GM12878 (cell line): ENCODE results near the gene SPAG16. TPM values are rescaled to one million over a fixed set of nuclear protein-coding genes. Genes with fewer than 3 reads are reported as not detected.

Source experiments
- ATAC-seq: fragments of 200-7000 bp; cut with Tn5 transposase; 3 replicates; pipeline ENCODE4 v1.9.1; 2020; ENCODE audit warnings: mild to moderate bottlenecking, moderate library complexity
- BruUV-seq: library from RNA; stranded (reverse); fragments of 400-500 nt; replicated peaks from 2 replicates; lab custom pipeline; 2021; lab: Mats Ljungman, UMichigan
- CTCF ChIA-PET: fragments of 300-600 bp; sonication (Branson Sonifier 250); formaldehyde crosslinking; extraction: SDS; loops from one replicate; lab custom pipeline; 2021; ENCODE audit warnings: inconsistent platforms; lab: Yijun Ruan, JAX
- POLR2A ChIA-PET: fragments of 350-600 bp; formaldehyde crosslinking; extraction: SDS; loops from one replicate; lab custom pipeline; 2021; ENCODE audit warnings: inconsistent platforms; lab: Charles Lee
- RAD21 ChIA-PET: fragments of 300-600 bp; sonication (Branson Sonifier 250); formaldehyde crosslinking; loops from one replicate; lab custom pipeline; 2023; ENCODE audit warnings: antibody characterized with exemption; ENCODE audit not compliant: unreplicated experiment; lab: Charles Lee
- SMC1A ChIA-PET: fragments of 300-600 bp; sonication (Branson Sonifier 250); formaldehyde crosslinking; loops from one replicate; lab custom pipeline; 2023; ENCODE audit not compliant: unreplicated experiment, uncharacterized antibody; lab: Charles Lee
- DNase-seq: peaks from one replicate; pipeline ENCODE4 v3.0.0-alpha.2; 2011; ENCODE audit warnings: low read depth, low spot score
- FAIRE-seq: peaks from 3 replicates; lab custom pipeline; 2011; peaks lifted over from hg19 to GRCh38; lab: Jason Lieb, UNC
- H2AFZ ChIP-seq: 2 replicates; pipeline ENCODE4 v1.6.0; 2011; ENCODE audit warnings: low read depth, low read length, control low read depth; ENCODE audit not compliant: control insufficient read depth
- H3K27ac ChIP-seq: 2 replicates; pipeline ENCODE4 v1.5.1; 2011; ENCODE audit warnings: control low read depth; ENCODE audit not compliant: control insufficient read depth, insufficient read depth
- H3K27me3 ChIP-seq, 2 experiments: replicated peaks in 1 of 2; 2 replicates each; pipeline versions ENCODE4 v1.6.0 to v1.6.1; 2011; ENCODE audit warnings: low read length in 1 of 2; ENCODE audit not compliant: control insufficient read depth in 2 of 2, insufficient read depth in 2 of 2
- H3K36me3 ChIP-seq, 2 experiments: 2 replicates each; pipeline ENCODE4 v1.5.1; 2011; ENCODE audit warnings: low read length in 1 of 2; ENCODE audit not compliant: control insufficient read depth in 2 of 2, insufficient read depth in 2 of 2
- H3K4me1 ChIP-seq: 2 replicates; pipeline ENCODE4 v1.6.1; 2011; ENCODE audit warnings: mild to moderate bottlenecking, low read length, moderate library complexity, mixed read lengths; ENCODE audit not compliant: control insufficient read depth, insufficient read depth
- H3K4me2 ChIP-seq: 2 replicates; pipeline ENCODE4 v1.6.0; 2011; ENCODE audit warnings: control low read depth; ENCODE audit not compliant: control insufficient read depth, insufficient read depth
- H3K4me3 ChIP-seq: fragments of 200-600 bp; sonication (generic); 2 replicates; pipeline ENCODE4 v1.5.1; 2016
- H3K79me2 ChIP-seq: 2 replicates; pipeline ENCODE4 v1.6.0; 2011; ENCODE audit warnings: low read length; ENCODE audit not compliant: control insufficient read depth, insufficient read depth
- H3K9ac ChIP-seq: 2 replicates; pipeline ENCODE4 v1.8.0; 2011; ENCODE audit warnings: low read length, control low read depth, mixed read lengths; ENCODE audit not compliant: control insufficient read depth, insufficient read depth
- H3K9me3 ChIP-seq: replicated peaks from 3 replicates; pipeline ENCODE4 v1.5.1; 2011; ENCODE audit warnings: mild to moderate bottlenecking, low read length; ENCODE audit not compliant: control insufficient read depth, insufficient read depth
- H4K20me1 ChIP-seq: 2 replicates; pipeline ENCODE4 v1.6.0; 2011; ENCODE audit not compliant: control insufficient read depth, insufficient read depth
- BRCA1 ChIP-seq: IDR thresholded peaks from 2 replicates; pipeline ENCODE4 v1.6.1; 2011; ENCODE audit warnings: low read depth, low read length, improper control_type of control experiment
- CREM ChIP-seq: IDR thresholded peaks from 2 replicates; pipeline ENCODE4 v1.6.1; 2014; ENCODE audit warnings: antibody characterized with exemption, low read depth
- IKZF1 ChIP-seq: fragments of 450-650 bp; conservative IDR thresholded peaks from 2 replicates; pipeline ENCODE4 v1.6.1; 2017; ENCODE audit warnings: antibody characterized with exemption, mild to moderate bottlenecking
- POLR2AphosphoS2 ChIP-seq: IDR thresholded peaks from 2 replicates; pipeline ENCODE4 v1.6.1; 2011; ENCODE audit warnings: low read depth, mild to moderate bottlenecking, low read length, improper control_type of control experiment, moderate library complexity
- POLR2AphosphoS5 ChIP-seq: IDR thresholded peaks from 2 replicates; pipeline ENCODE4 v1.6.1; 2011; ENCODE audit warnings: mild to moderate bottlenecking, low read length, inconsistent platforms
- SIN3A ChIP-seq: IDR thresholded peaks from 2 replicates; pipeline ENCODE4 v1.6.1; 2012; ENCODE audit warnings: low read depth, low read length, improper control_type of control experiment
- SREBF1 ChIP-seq: IDR thresholded peaks from 2 replicates; pipeline ENCODE4 v1.6.1; 2012; ENCODE audit warnings: mild to moderate bottlenecking, low read length
- STAT1 ChIP-seq: fragments of 450-650 bp; conservative IDR thresholded peaks from 2 replicates; pipeline ENCODE4 v1.6.1; 2014; ENCODE audit warnings: antibody characterized with exemption, mild to moderate bottlenecking
- TCF12 ChIP-seq: IDR thresholded peaks from 2 replicates; pipeline ENCODE4 v1.6.1; 2011; ENCODE audit warnings: low read depth, mild to moderate bottlenecking, low read length
- ZNF24 ChIP-seq: fragments of 450-650 bp; IDR thresholded peaks from 2 replicates; pipeline ENCODE4 v1.6.1; 2017; ENCODE audit warnings: antibody characterized with exemption, mild to moderate bottlenecking
- WGBS: methylation state at CpG from one replicate; pipeline ENCODE4 v1.1.6; 2016; ENCODE audit warnings: low lambda C conversion rate; ENCODE audit not compliant: insufficient replicate concordance, insufficient coverage; ENCODE audit errors: missing lambda C conversion rate; 5-methylcytosine and 5-hydroxymethylcytosine counted together
- in situ Hi-C: fragments of 300-500 bp; cut with MboI; formaldehyde crosslinking; loops from 9 replicates; pipeline ENCODE4 v1.14.3; 2018; ENCODE audit warnings: mixed read lengths
- intact Hi-C: fragments of 100-400 bp; cut with micrococcal nuclease; formaldehyde crosslinking; loops from one replicate; pipeline ENCODE4 v1.14.2; 2022; ENCODE audit not compliant: unreplicated experiment
- polyA plus RNA-seq, 11 experiments: library from polyadenylated mRNA; depleted of rRNA in 4 of 11; unstranded in 6 of 11; stranded (reverse) in 5 of 11; fragments of >200 nt; fragmentation: Nextera tagmentation in 4 of 11; fragmentation: Illumina TruSeq in 1 of 11; extraction: Ambion mirVana in 4 of 11; extraction: Trizol in 1 of 11; gene quantifications; 1 replicate in 1 of 11; 2 replicates in 10 of 11; pipeline versions ENCODE4 v1.2.1 to v1.2.3, GENCODE V29; 2011 to 2016; ENCODE audit warnings: inconsistent platforms in 2 of 11, missing spikeins in 2 of 11, low read depth in 1 of 11
- total RNA-seq, 4 experiments: library from RNA; depleted of rRNA in 3 of 4; stranded (reverse); fragments of >200 nt in 3 of 4; fragmentation: Illumina TruSeq in 1 of 4; extraction: Trizol in 1 of 4; gene quantifications; 2 replicates each; pipeline versions ENCODE4 v1.2.1 to v1.2.3, GENCODE V29; 2013 to 2021
- TF ChIP-seq, protein P1 (sequence below): fragments of 450-650 bp; conservative IDR thresholded peaks from 2 replicates; pipeline ENCODE4 v1.6.1; 2017; ENCODE audit warnings: mild to moderate bottlenecking, moderate library complexity
- TF ChIP-seq, protein P2 (sequence below): fragments of 450-650 bp; IDR thresholded peaks from 2 replicates; pipeline ENCODE4 v1.6.1; 2016; ENCODE audit warnings: mild to moderate bottlenecking, moderate library complexity, borderline replicate concordance
- TF ChIP-seq, protein P3 (sequence below): IDR thresholded peaks from 2 replicates; pipeline ENCODE4 v1.6.1; 2012; ENCODE audit warnings: low read depth, low read length, improper control_type of control experiment

Gene SPAG16
- total and polyA plus RNA-seq, 10 of the 15 experiments (the other 5 are each of a cell fraction or from before 2014, with no cell fraction given): 6.0 to 25.0 (median 15.2) TPM

DNA sequence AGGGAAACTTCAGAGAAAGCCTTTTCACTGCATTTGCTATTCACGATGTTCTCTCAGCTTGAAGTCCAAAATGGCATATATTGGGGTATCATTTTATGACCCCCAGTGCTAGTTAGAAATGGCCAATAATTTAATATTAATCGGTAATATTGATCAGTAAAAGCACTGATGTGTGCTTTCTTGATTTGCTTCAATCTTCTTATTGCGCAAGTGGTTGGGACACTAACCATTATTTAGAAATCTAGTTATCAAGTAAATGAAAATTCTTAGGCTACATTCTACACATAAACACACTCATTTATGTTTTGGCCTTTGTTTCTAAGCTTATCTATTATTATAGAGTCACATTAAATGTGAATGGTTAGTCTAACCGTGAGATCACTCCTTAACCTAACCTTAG, 1076.9 kb downstream of the SPAG16 start:
- POLR2A ChIA-PET: no interaction called here
- WGBS: 68% methylated on average over 4 of the region's 4 CpGs
- H3K36me3 ChIP-seq: no peaks in the 10 kb centered on the region
- no peaks in the 10 kb centered on the region for H3K4me1 ChIP-seq
- CTCF ChIA-PET: no interaction called here
- H3K27ac ChIP-seq: no peak overlapping the region
- RAD21 ChIA-PET: no interaction called here
- in situ Hi-C loops (no loop called here), intact Hi-C loops (no loop called here)
- H4K20me1 ChIP-seq: no peaks in the 10 kb centered on the region
- no peaks in the 10 kb centered on the region for H3K9me3 ChIP-seq
- no peak overlapping the region for H3K4me3 ChIP-seq
- no peak for ATAC-seq
- SMC1A ChIA-PET: interaction anchor here (1.4 kb wide), 1 partner anchor 13 kb away, joined by 5 read pairs; no protein-coding TSS in a partner anchor
- no peak overlapping the region for H2AFZ ChIP-seq
- no peak overlapping the region for H3K4me2 ChIP-seq
- no peak for FAIRE-seq
- DNase-seq: no peak
- BruUV-seq: no TSS peak
- no peak for TF ChIP-seq SREBF1
- H3K79me2 ChIP-seq: no peaks in the 10 kb centered on the region
- no peaks in the 10 kb centered on the region for H3K27me3 ChIP-seq
- no peak overlapping the region for H3K9ac ChIP-seq

DNA sequence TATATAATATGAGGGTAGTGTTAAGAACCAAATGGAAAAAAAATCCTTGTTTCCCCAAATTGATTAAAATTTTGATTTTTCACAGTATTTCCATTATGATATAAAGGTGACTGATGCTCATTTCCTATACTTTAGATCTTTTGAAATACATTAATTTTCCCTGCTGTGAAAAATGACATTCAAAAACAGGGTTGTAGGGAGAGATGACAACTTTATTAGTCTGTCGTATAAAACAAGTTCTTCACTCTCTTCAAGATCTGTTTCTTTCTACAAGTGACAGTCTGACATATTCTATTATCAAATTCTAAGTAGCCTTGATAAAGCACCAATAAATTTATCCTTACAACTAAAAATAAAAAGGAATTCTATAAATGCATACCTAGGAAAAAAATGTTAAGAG, 1081.3 kb downstream of the SPAG16 start:
- intact Hi-C loops: no loop called here
- no peak overlapping the region for H3K4me3 ChIP-seq
- H3K36me3 ChIP-seq: no peaks in the 10 kb centered on the region
- TF ChIP-seq POLR2AphosphoS2 (no peak), TCF12 (no peak), POLR2AphosphoS5 (no peak), IKZF1 (no peak), STAT1 (no peak), ZNF24 (no peak), BRCA1 (no peak), SIN3A (no peak), CREM (no peak)
- TF ChIP-seq, protein P1, sequence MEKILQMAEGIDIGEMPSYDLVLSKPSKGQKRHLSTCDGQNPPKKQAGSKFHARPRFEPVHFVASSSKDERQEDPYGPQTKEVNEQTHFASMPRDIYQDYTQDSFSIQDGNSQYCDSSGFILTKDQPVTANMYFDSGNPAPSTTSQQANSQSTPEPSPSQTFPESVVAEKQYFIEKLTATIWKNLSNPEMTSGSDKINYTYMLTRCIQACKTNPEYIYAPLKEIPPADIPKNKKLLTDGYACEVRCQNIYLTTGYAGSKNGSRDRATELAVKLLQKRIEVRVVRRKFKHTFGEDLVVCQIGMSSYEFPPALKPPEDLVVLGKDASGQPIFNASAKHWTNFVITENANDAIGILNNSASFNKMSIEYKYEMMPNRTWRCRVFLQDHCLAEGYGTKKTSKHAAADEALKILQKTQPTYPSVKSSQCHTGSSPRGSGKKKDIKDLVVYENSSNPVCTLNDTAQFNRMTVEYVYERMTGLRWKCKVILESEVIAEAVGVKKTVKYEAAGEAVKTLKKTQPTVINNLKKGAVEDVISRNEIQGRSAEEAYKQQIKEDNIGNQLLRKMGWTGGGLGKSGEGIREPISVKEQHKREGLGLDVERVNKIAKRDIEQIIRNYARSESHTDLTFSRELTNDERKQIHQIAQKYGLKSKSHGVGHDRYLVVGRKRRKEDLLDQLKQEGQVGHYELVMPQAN: no peak
- TF ChIP-seq, protein P2, sequence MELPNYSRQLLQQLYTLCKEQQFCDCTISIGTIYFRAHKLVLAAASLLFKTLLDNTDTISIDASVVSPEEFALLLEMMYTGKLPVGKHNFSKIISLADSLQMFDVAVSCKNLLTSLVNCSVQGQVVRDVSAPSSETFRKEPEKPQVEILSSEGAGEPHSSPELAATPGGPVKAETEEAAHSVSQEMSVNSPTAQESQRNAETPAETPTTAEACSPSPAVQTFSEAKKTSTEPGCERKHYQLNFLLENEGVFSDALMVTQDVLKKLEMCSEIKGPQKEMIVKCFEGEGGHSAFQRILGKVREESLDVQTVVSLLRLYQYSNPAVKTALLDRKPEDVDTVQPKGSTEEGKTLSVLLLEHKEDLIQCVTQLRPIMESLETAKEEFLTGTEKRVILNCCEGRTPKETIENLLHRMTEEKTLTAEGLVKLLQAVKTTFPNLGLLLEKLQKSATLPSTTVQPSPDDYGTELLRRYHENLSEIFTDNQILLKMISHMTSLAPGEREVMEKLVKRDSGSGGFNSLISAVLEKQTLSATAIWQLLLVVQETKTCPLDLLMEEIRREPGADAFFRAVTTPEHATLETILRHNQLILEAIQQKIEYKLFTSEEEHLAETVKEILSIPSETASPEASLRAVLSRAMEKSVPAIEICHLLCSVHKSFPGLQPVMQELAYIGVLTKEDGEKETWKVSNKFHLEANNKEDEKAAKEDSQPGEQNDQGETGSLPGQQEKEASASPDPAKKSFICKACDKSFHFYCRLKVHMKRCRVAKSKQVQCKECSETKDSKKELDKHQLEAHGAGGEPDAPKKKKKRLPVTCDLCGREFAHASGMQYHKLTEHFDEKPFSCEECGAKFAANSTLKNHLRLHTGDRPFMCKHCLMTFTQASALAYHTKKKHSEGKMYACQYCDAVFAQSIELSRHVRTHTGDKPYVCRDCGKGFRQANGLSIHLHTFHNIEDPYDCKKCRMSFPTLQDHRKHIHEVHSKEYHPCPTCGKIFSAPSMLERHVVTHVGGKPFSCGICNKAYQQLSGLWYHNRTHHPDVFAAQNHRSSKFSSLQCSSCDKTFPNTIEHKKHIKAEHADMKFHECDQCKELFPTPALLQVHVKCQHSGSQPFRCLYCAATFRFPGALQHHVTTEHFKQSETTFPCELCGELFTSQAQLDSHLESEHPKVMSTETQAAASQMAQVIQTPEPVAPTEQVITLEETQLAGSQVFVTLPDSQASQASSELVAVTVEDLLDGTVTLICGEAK: no peak
- TF ChIP-seq, protein P3, sequence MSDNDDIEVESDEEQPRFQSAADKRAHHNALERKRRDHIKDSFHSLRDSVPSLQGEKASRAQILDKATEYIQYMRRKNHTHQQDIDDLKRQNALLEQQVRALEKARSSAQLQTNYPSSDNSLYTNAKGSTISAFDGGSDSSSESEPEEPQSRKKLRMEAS: no peak

More for the DNA sequence above, 1081.3 kb downstream of the SPAG16 start:
- ATAC-seq (no peak), DNase-seq (no peak), FAIRE-seq (no peak)
- H3K27me3 ChIP-seq: no peaks in the 10 kb centered on the region
- RAD21 ChIA-PET: no interaction called here
- SMC1A ChIA-PET: no interaction called here
- no peaks in the 10 kb centered on the region for H4K20me1 ChIP-seq
- CTCF ChIA-PET: no interaction called here
- POLR2A ChIA-PET: interaction anchor here (0.5 kb wide), 1 partner anchor 1008 kb away, joined by 6 read pairs; no protein-coding TSS in a partner anchor
- H3K79me2 ChIP-seq: no peaks in the 10 kb centered on the region
- H3K4me2 ChIP-seq: no peak overlapping the region
- H3K9ac ChIP-seq: no peak overlapping the region
- WGBS: 95% methylated on average over 1 of the region's 1 CpG
- H3K9me3 ChIP-seq: no peaks in the 10 kb centered on the region
- H2AFZ ChIP-seq: no peak overlapping the region
- BruUV-seq: no TSS peak
- in situ Hi-C loops: no loop called here
- no peak overlapping the region for H3K27ac ChIP-seq
- no peaks in the 10 kb centered on the region for H3K4me1 ChIP-seq
